Neural cell (in vitro differentiated cells): ENCODE results near the gene TGFBI.

Source experiments
- EZH2 ChIP-seq: fragments of 200-600, 300-800 bp; shearing (Covaris generic), sonication (generic); IDR thresholded peaks from 2 replicates; pipeline ENCODE4 v1.6.1; 2014; ENCODE audit warnings: antibody characterized with exemption, low read length, borderline replicate concordance, mild to moderate bottlenecking; ENCODE audit not compliant: insufficient read depth, poor library complexity, severe bottlenecking
- POLR2AphosphoS5 ChIP-seq: IDR thresholded peaks from 2 replicates; pipeline ENCODE4 v1.6.1; 2012
- RAD21 ChIP-seq: fragments of 450-650 bp; conservative IDR thresholded peaks from 2 replicates; pipeline ENCODE4 v1.6.1; 2014; ENCODE audit warnings: antibody characterized with exemption, mild to moderate bottlenecking, moderate library complexity
- TF ChIP-seq, protein P1 (sequence below): fragments of 450-650 bp; IDR thresholded peaks from 2 replicates; pipeline ENCODE4 v1.5.1; 2014; ENCODE audit warnings: antibody characterized with exemption, mild to moderate bottlenecking, moderate library complexity; ENCODE audit not compliant: poor library complexity, severe bottlenecking

DNA sequence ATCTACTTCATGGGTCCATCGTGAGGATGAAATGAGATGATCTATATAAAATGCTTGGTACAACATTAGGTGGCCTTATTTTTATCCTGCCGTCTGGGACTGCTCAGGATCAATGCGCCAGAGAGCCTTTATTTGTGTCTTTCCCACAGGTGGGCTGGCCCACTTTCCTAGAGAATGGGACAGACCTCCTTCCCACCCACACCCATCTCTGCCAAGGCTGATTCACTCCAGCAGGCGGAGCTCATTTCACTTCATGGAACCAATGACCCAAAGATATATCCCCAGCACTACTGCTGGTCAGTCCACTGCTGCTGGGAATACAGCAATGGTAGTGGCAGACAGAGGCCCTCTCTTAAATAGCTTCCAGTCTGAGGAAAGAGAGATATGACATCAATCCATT is 35.7 kb downstream of the TGFBI start:
- TF ChIP-seq POLR2AphosphoS5: no peak
- TF ChIP-seq RAD21: no peak
- TF ChIP-seq, protein P1, sequence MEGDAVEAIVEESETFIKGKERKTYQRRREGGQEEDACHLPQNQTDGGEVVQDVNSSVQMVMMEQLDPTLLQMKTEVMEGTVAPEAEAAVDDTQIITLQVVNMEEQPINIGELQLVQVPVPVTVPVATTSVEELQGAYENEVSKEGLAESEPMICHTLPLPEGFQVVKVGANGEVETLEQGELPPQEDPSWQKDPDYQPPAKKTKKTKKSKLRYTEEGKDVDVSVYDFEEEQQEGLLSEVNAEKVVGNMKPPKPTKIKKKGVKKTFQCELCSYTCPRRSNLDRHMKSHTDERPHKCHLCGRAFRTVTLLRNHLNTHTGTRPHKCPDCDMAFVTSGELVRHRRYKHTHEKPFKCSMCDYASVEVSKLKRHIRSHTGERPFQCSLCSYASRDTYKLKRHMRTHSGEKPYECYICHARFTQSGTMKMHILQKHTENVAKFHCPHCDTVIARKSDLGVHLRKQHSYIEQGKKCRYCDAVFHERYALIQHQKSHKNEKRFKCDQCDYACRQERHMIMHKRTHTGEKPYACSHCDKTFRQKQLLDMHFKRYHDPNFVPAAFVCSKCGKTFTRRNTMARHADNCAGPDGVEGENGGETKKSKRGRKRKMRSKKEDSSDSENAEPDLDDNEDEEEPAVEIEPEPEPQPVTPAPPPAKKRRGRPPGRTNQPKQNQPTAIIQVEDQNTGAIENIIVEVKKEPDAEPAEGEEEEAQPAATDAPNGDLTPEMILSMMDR: no peak
- TF ChIP-seq EZH2: no peak
